Heart right ventricle (tissue), 16 donors: ENCODE results near the gene CHRM5. TPM values are rescaled to one million over a fixed set of nuclear protein-coding genes. Genes with fewer than 3 reads are reported as not detected.
A peak's percentile ranks its signal among the peaks of the same experiment; 100 is the strongest.

ENCODE experiments used
- ATAC-seq, 8 donors: fragments of 200-7000 bp; cut with Tn5 transposase; one replicate each; pipeline ENCODE4 v1.9.1; 2020; ENCODE audit warnings: mild to moderate bottlenecking in 8 of 8, moderate library complexity in 8 of 8, moderate number of reproducible peaks in 1 of 8
- DNase-seq, 2 donors: peaks; one replicate each; pipeline ENCODE4 v3.0.0-alpha.2; 2020
- H3K27ac ChIP-seq, 10 donors: fragments of 200-600 bp; sonication (generic) in 2 of 10; one replicate each; pipeline versions ENCODE4 v1.5.0 to v1.8.0; 2020 to 2022; ENCODE audit warnings: mild to moderate bottlenecking in 3 of 10
- H3K27me3 ChIP-seq, 7 donors: fragments of 200-600 bp; one replicate each; pipeline ENCODE4 v1.8.0; 2021 to 2022; ENCODE audit warnings: mild to moderate bottlenecking in 2 of 7
- H3K36me3 ChIP-seq, 9 donors: fragments of 200-600 bp; sonication (generic) in 1 of 9; one replicate each; pipeline versions ENCODE4 v1.5.0 to v1.8.0; 2020 to 2022; ENCODE audit warnings: mild to moderate bottlenecking in 2 of 9
- H3K4me1 ChIP-seq, 9 donors: fragments of 200-600 bp; sonication (generic) in 1 of 9; one replicate each; pipeline versions ENCODE4 v1.5.0 to v1.8.0; 2020 to 2022; ENCODE audit warnings: mild to moderate bottlenecking in 4 of 9
- H3K4me3 ChIP-seq, 10 donors: fragments of 200-600 bp; sonication (generic) in 2 of 10; one replicate each; pipeline versions ENCODE4 v1.5.0 to v1.8.0; 2020 to 2022; ENCODE audit warnings: mild to moderate bottlenecking in 7 of 10, moderate library complexity in 2 of 10
- H3K9me3 ChIP-seq, 11 donors: fragments of 200-600 bp in 10 of 11; sonication (generic) in 2 of 11; one replicate each; pipeline versions ENCODE4 v1.5.0 to v1.8.0; 2013 to 2022; ENCODE audit warnings: mild to moderate bottlenecking in 2 of 11, control low read depth in 1 of 11, moderate library complexity in 1 of 11
- CTCF ChIP-seq, 9 donors: fragments of 200-600 bp; sonication (generic) in 2 of 9; IDR thresholded peaks; one replicate each; pipeline versions ENCODE4 v1.5.0 to v1.8.0; 2021 to 2022; ENCODE audit warnings: antibody characterized with exemption in 9 of 9, mild to moderate bottlenecking in 5 of 9, moderate library complexity in 1 of 9
- WGBS, 2 donors: extraction: QIAGEN DNeasy Blood & Tissue Kit; methylation state at CpG; one replicate each; pipeline ENCODE4 v1.1.7; 2013; ENCODE audit warnings: inconsistent platforms in 1 of 2; 5-methylcytosine and 5-hydroxymethylcytosine counted together
- intact Hi-C, 10 donors: fragments of 100-400 bp; cut with DNase I; formaldehyde crosslinking; loops; one replicate each; pipeline versions ENCODE4 v1.11.1 to v1.14.2; 2022
- polyA plus RNA-seq, 2 donors: library from polyadenylated mRNA; stranded (reverse); fragments of 200-250 nt; gene quantifications; one replicate each; pipeline ENCODE4 v1.2.3, GENCODE V29; 2013
- total RNA-seq, 10 donors: library from RNA; stranded (reverse); fragmentation: NEBNext Ultra II Directional in 3 of 10; extraction: Animal tissue kit (Norgen Biotek cat#: 25700) in 3 of 10; gene quantifications; one replicate each; pipeline versions ENCODE4 v1.2.1 to v1.2.4, GENCODE V29; 2021 to 2023
- donor health status: Arrhythmogenic right ventricular cardiomyopathy.
- donor health status: ischemic (EF 13 %, LVEDD 7.1; RV severe dilation, severe dysfunction).
- donor health status: healthy with polysubstance abuse.
- donor health status: DM: no; HTN: yes; CAD: no.
- donor health status: DM: no; HTN: no; CAD: no.
- donor health status: ischemic (EF 25% LVEDD 6.9; RV normal size, moderate dysfunction).
- donor health status: ischemic (EF 25% LVEDD 5.7; RV mildly dilated, moderate dysfunction).
- donor health status: healthy.
- donor health status: DM: yes; HTN: yes; CAD: no.
- donor health status: Ischemic cardiomyopathy.
- donor health status: ischemic (EF 35%, LVEDD 5.7; RV mildly dilated, moderate dysfunction).
- donor health status: nonischemic (EF 11% LVEDD 7.7; RV severe dilation, severe dysfunction).
- donor health status: DM: yes; HTN: yes; CAD: no.
- donor health status: PGD.
- donor health status: ischemic (EF 29% LVEDD 5.4; RV normal size, mild dysfunction).
- donor health status: nonischemic (EF 23%, LVEDD 6.1; RV moderate dilation, normal function).

The CHRM5 gene
- total and polyA plus RNA-seq, 12 donors: not detected

GRCh38 chr15:33975022-33975565 is 6.8 kb downstream of the CHRM5 start:
- 93 to 96% methylated on average over 4 of the region's 4 CpGs for WGBS, 2 donors
- no peak overlapping the region for H3K27ac ChIP-seq
- H3K27me3 ChIP-seq: no peaks in the 10 kb centered on the region
- no peaks in the 10 kb centered on the region for H3K36me3 ChIP-seq
- no peaks in the 10 kb centered on the region for H3K9me3 ChIP-seq
- TF ChIP-seq CTCF (IDR thresholded peaks at IDR 0.05): no peak
- ATAC-seq: no peak
- H3K4me1 ChIP-seq: no peaks in the 10 kb centered on the region
- H3K4me3 ChIP-seq: no peak overlapping the region
- intact Hi-C loops: no loop called here
- DNase-seq: no peak

- TF ChIP-seq CTCF (IDR thresholded peaks at IDR 0.05): no peak
- H3K27me3 ChIP-seq: no peaks in the 10 kb centered on the region
- no peak overlapping the region for H3K27ac ChIP-seq
- DNase-seq (no peak), ATAC-seq (no peak)
- H3K36me3 ChIP-seq: no peaks in the 10 kb centered on the region
- WGBS, 2 donors: 64 to 65% methylated on average over 7 of the region's 7 CpGs
- H3K4me3 ChIP-seq: no peak overlapping the region
- peaks cover 0 to 1% (median 0%) of the 10 kb centered on the region in 9 donors for H3K4me1 ChIP-seq
- no peaks in the 10 kb centered on the region for H3K9me3 ChIP-seq
- intact Hi-C loops: no loop called here
Observed at GRCh38 chr15:33980159-33980558, 11.9 kb downstream of the CHRM5 start.

DNA sequence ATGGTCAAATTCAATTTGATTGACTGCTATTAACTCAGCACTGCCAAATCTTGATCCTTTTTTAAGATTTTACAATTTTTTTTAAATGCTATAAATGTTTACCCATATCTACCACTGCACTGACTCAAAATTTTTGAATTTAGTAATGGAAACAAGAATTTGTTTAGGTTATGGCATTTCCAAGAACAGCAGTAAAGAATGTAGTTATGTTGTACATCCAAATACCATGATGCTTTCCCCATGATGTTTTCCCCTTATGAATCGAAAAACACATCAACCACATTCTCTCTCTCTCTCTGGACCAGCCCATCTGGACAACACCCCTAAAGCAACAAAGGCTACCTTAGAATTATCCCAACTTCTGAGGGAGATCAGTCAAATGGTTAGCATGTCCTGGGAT is 14.2 kb downstream of the CHRM5 start:
- no peak overlapping the region for H3K4me3 ChIP-seq
- no peaks in the 10 kb centered on the region for H3K27me3 ChIP-seq
- peaks cover 0 to 6% (median 0%) of the 10 kb centered on the region in 9 donors for H3K4me1 ChIP-seq
- 89 to 90% methylated on average over 1 of the region's 1 CpG for WGBS, 2 donors
- no peak overlapping the region for H3K27ac ChIP-seq
- H3K9me3 ChIP-seq: no peaks in the 10 kb centered on the region
- no peak for DNase-seq
- TF ChIP-seq CTCF (IDR thresholded peaks at IDR 0.05): no peak
- intact Hi-C loops: no loop called here
- no peaks in the 10 kb centered on the region for H3K36me3 ChIP-seq
- no peak for ATAC-seq

- WGBS, 2 donors: 70% methylated on average over 1 of the region's 1 CpG
- H3K4me3 ChIP-seq: no peak overlapping the region
- no peaks in the 10 kb centered on the region for H3K36me3 ChIP-seq
- intact Hi-C loops: no loop called here
- no peaks in the 10 kb centered on the region for H3K9me3 ChIP-seq
- ATAC-seq (peak in 1 of 8 donors; percentile 44), DNase-seq (no peak)
- H3K4me1 ChIP-seq: peaks cover 0 to 6% (median 0%) of the 10 kb centered on the region in 9 donors
- no peak for TF ChIP-seq CTCF (IDR thresholded peaks at IDR 0.05)
- H3K27ac ChIP-seq: no peak overlapping the region
- H3K27me3 ChIP-seq: no peaks in the 10 kb centered on the region
Observed at GRCh38 chr15:33985287-33985686, 17.0 kb downstream of the CHRM5 start.
